Stimulated activated CD8-positive, alpha-beta memory T cell treated with anti-CD3 and anti-CD28 coated beads, Interleukin-15, amount 100 ng/mL, for 24 hours (primary cell): ENCODE measurements around the gene ZNF593OS.

Experiments
- DNase-seq: peaks from one replicate; pipeline ENCODE4 v3.0.0-alpha.2; 2020; ENCODE audit warnings: low read depth

Gene ZNF593OS

DNA sequence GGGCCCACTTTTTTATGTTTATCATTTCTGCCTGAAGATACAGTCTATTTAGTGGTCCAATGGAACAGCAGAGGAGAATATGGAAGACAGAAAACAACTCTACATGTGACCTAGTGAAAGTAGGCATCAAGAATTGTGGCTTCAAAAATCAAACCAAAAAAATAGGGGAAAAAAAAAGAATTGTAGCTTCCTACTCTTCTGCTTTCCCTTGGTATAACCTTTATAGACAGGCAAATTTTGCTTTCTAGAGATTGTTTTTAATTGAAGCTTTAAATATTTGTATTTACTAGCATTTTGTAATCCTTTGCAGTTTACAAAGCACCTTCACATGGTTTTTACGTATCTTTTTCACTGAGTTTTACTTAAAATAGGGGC is 45.7 kb downstream of the ZNF593OS start:
- DNase-seq, result no peak

DNA sequence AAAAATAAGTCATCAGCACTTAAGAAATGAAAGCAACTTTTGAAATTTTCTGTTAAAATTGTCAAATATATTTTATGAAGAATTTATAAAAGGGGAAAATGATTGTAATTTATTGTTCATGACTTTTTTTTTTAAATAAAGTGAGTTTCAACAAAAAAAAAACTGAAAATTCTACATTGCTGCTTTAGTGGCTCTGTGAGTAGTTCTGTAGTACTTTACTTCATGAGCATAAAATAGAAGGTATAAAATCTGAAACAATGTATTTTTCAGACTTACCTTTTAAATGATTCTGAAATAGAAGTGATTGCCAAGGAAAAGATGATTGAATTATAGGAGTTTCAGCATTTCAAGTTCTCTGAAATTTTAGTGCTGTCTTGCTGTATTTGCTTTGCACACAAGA is 46.2 kb downstream of the ZNF593OS start:
- DNase-seq, result no peak

DNA sequence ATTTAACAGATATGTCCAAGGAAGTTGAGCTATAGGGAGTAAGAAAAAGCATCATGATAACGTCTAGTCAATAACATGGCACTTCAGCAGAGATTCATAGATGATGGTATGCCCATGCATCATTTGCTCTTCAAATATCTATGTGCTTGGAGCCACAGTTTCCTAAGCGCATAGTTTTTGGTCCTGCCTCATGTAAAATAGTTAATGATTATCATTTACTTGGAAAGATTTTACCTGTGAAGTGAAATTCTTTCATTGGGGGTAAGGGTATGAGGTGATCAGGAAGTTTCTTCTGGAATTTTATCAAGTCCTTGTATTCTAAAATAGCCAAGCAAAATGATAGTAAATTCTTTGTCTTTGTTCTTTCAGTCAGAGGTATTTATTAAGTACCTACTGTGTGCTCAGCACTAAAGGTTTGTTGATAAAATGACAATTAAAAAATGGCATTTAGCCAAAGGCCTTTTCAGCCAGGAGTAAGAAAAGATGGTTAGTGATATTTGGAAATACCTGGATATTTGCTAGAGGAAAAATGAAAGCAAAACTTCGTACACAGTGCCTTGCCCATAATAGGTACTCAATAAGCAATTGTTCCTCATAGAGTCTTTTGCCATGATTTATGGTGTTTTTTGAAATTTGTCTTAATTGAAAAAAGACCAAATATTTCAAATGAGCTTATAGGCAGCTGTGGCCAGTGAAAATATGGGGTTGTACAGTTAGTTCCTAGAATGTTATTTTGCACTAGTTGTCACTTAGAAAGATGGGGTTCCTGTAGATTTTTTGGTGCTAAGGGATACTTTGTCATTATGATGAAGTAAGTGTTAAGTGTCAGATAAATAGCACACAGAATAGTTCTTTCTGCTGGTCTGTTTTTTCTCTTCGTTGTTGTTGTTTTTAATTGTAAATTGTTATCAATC is 47.0 kb downstream of the ZNF593OS start:
- DNase-seq, result no peak

GRCh38 chr1:26122988-26123973 is 48.4 kb downstream of the ZNF593OS start:
- DNase-seq, result no peak

DNA sequence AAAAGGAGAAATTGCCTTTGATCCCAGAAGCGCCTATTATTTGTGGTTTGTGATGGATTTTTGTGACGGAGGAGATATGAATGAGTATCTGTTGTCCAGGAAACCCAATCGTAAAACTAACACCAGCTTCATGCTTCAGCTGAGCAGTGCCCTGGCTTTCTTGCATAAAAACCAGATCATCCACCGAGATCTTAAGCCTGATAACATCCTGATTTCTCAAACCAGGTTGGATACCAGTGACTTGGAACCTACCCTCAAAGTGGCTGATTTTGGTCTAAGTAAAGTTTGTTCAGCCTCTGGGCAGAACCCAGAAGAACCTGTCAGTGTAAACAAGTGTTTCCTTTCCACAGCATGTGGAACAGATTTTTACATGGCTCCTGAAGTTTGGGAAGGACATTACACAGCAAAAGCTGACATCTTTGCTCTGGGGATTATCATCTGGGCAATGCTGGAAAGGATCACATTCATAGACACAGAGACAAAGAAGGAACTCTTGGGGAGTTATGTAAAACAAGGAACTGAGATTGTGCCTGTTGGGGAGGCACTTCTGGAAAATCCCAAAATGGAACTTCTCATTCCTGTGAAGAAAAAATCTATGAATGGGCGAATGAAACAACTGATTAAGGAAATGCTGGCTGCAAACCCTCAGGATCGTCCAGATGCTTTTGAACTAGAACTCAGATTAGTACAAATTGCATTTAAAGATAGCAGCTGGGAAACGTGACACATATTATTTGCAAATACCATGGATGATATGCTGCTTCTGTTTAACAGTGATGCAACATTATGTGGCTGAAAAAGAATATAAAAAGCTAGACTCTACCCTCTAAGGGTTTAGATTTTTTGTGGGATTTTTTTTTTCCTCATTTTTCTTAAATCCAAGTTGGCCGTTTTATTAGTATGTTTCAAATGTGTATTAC is 49.5 kb downstream of the ZNF593OS start:
- DNase-seq, result no peak

GRCh38 chr1:26119892-26120608 is 51.6 kb downstream of the ZNF593OS start:
- no peak for DNase-seq
